Ishikawa (cell line): ENCODE data around the gene ELOVL7.

Source experiments
- CEBPB ChIP-seq: IDR thresholded peaks from 2 replicates; pipeline ENCODE4 v1.6.1; 2012
- EGR1 ChIP-seq: IDR thresholded peaks from 2 replicates; pipeline ENCODE4 v1.6.1; 2012
- EP300 ChIP-seq: IDR thresholded peaks from 2 replicates; pipeline ENCODE4 v1.6.1; 2012; ENCODE audit warnings: borderline replicate concordance
- MAX ChIP-seq: IDR thresholded peaks from 2 replicates; pipeline ENCODE4 v1.6.1; 2012
- RAD21 ChIP-seq: IDR thresholded peaks from 2 replicates; pipeline ENCODE4 v1.6.1; 2012; ENCODE audit warnings: low read depth
- TAF1 ChIP-seq: IDR thresholded peaks from 2 replicates; pipeline ENCODE4 v1.6.1; 2012; ENCODE audit warnings: low read depth, mild to moderate bottlenecking
- TCF12 ChIP-seq: IDR thresholded peaks from 2 replicates; pipeline ENCODE4 v1.6.1; 2012; ENCODE audit warnings: low read depth
- YY1 ChIP-seq: IDR thresholded peaks from 2 replicates; pipeline ENCODE4 v1.6.1; 2012; ENCODE audit warnings: low read depth
- TF ChIP-seq, protein P1 (sequence below): IDR thresholded peaks from 2 replicates; pipeline ENCODE4 v1.6.1; 2012; ENCODE audit warnings: low read depth, mild to moderate bottlenecking
- TF ChIP-seq, protein P2 (sequence below): IDR thresholded peaks from 2 replicates; pipeline ENCODE4 v1.6.1; 2012

GRCh38 chr5:60803712-60804111, 40.4 kb downstream of the ELOVL7 start:
- TF ChIP-seq EP300, result no peak
- no peak for TF ChIP-seq EGR1
- TF ChIP-seq, protein P1, sequence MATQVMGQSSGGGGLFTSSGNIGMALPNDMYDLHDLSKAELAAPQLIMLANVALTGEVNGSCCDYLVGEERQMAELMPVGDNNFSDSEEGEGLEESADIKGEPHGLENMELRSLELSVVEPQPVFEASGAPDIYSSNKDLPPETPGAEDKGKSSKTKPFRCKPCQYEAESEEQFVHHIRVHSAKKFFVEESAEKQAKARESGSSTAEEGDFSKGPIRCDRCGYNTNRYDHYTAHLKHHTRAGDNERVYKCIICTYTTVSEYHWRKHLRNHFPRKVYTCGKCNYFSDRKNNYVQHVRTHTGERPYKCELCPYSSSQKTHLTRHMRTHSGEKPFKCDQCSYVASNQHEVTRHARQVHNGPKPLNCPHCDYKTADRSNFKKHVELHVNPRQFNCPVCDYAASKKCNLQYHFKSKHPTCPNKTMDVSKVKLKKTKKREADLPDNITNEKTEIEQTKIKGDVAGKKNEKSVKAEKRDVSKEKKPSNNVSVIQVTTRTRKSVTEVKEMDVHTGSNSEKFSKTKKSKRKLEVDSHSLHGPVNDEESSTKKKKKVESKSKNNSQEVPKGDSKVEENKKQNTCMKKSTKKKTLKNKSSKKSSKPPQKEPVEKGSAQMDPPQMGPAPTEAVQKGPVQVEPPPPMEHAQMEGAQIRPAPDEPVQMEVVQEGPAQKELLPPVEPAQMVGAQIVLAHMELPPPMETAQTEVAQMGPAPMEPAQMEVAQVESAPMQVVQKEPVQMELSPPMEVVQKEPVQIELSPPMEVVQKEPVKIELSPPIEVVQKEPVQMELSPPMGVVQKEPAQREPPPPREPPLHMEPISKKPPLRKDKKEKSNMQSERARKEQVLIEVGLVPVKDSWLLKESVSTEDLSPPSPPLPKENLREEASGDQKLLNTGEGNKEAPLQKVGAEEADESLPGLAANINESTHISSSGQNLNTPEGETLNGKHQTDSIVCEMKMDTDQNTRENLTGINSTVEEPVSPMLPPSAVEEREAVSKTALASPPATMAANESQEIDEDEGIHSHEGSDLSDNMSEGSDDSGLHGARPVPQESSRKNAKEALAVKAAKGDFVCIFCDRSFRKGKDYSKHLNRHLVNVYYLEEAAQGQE, result no peak
- TF ChIP-seq TCF12, result no peak
- no peak for TF ChIP-seq TAF1
- no peak for TF ChIP-seq MAX
- no peak for TF ChIP-seq RAD21
- TF ChIP-seq YY1, result no peak
- TF ChIP-seq CEBPB, result no peak
- TF ChIP-seq, protein P2, sequence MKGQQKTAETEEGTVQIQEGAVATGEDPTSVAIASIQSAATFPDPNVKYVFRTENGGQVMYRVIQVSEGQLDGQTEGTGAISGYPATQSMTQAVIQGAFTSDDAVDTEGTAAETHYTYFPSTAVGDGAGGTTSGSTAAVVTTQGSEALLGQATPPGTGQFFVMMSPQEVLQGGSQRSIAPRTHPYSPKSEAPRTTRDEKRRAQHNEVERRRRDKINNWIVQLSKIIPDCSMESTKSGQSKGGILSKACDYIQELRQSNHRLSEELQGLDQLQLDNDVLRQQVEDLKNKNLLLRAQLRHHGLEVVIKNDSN, result no peak
